Choroid plexus epithelial cell (primary cell): ENCODE results near the gene CLVS2.

Experiments used
- DNase-seq: peaks from one replicate; pipeline ENCODE4 v3.0.0-alpha.2; 2010; ENCODE audit warnings: low read depth
- H3K4me3 ChIP-seq: 2 replicates; pipeline ENCODE4 v1.5.1; 2011; ENCODE audit warnings: low read depth, mild to moderate bottlenecking, control low read depth, low read length, moderate library complexity
- TF ChIP-seq, protein P1 (sequence below): conservative IDR thresholded peaks from 2 replicates; pipeline ENCODE4 v1.5.1; 2011; ENCODE audit warnings: low read depth, mild to moderate bottlenecking, control low read depth, inconsistent platforms, low read length, moderate library complexity

The CLVS2 gene

DNA sequence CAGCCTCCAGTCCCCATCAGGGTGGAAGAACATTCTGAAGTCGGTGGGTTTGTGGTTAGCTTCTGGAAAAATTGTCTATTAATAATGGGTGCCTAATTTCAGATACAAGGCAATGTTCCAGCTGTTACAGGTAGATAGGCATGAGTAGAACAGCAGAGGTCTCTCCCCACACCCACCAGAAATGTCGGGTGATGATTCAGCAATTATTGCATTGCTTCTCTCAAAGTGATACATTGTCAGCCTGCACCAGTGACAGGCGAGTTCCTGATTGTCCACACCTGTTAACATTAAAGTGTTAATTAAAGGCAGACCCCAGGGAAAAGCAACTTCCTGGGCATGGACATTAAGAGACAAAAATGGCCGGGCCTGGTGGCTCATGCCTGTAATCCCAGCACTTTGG is 18.9 kb upstream of the CLVS2 start:
- H3K4me3 ChIP-seq: no peak overlapping the region
- TF ChIP-seq, protein P1, sequence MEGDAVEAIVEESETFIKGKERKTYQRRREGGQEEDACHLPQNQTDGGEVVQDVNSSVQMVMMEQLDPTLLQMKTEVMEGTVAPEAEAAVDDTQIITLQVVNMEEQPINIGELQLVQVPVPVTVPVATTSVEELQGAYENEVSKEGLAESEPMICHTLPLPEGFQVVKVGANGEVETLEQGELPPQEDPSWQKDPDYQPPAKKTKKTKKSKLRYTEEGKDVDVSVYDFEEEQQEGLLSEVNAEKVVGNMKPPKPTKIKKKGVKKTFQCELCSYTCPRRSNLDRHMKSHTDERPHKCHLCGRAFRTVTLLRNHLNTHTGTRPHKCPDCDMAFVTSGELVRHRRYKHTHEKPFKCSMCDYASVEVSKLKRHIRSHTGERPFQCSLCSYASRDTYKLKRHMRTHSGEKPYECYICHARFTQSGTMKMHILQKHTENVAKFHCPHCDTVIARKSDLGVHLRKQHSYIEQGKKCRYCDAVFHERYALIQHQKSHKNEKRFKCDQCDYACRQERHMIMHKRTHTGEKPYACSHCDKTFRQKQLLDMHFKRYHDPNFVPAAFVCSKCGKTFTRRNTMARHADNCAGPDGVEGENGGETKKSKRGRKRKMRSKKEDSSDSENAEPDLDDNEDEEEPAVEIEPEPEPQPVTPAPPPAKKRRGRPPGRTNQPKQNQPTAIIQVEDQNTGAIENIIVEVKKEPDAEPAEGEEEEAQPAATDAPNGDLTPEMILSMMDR: no peak

DNA sequence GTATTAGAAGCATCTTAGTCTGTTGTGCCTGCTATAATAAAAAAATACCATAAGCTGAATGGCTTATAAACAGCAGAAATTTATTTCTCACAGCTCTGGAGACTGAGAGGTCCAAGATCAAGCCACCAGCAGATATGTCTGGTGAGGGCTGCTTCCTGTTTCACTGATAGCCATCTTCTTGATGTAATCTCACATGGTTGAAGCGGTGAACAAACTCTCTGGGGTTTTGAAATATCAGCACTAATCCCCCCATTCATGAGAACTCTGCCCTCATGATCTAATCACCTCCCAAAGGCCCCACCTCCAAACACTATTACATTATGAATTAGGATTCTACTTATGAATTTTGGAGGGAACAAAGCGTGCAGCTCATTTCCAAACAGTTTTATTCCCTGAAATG is 11.6 kb upstream of the CLVS2 start:
- no peak overlapping the region for H3K4me3 ChIP-seq
- TF ChIP-seq, protein P1: no peak

More for the DNA sequence above, 18.9 kb upstream of the CLVS2 start:
- no peak for DNase-seq

DNA sequence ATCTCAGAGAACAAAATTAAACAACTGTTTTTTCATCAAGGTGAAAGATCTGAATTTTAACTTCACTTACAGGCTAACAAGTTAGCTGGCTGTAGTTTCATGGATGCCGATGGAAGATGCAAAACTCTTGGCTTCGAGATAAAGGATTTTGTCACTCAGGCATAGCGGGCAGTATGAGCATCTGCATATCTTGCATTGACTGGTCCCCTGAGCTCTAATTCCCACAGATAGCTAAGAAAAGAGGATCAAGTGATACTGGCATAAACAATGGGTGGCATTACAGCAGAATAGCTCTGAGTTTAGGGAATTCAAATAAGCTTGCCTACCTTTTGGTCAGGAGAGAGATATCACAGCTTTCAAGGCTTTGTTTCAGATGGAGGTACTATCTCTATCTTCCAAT is 1.8 kb upstream of the CLVS2 start:
- DNase-seq: no peak
- H3K4me3 ChIP-seq: no peak overlapping the region
- TF ChIP-seq, protein P1: no peak

More for the DNA sequence above, 11.6 kb upstream of the CLVS2 start:
- DNase-seq: no peak

DNA sequence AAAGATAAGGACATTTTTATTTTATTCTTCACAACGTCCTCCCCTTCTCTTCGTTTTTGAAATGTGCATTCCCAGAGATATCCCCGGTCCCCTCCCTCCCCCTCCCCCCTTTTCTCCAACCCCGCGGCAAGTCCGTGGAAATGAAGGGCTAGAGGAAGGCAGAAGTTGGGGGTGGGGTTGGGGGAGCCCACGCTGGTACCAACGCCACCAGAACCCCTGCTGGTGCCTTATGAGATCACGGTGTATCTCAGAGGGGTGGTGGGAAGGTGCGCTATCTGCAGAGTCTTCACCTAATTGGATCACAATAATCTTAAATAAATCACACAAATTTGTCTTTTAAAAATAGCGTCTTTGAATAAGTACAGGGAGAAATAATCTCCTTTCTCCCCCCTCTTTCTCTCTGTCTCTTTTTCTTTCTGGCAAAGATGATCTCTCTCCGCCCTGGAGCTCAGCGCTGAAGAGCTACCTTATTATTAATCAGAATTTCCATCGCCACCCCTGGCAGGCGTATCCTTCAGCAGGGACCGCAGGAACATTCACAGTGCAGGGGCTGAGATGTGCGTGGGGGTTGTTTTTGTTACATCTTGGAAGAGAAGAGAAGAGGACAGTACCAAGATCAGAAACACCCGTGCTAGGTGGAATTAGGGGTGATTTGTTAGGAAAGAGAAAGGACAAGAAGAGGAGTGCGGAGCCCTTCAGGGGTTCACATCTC is 915 bp downstream of the CLVS2 start:
- TF ChIP-seq, protein P1: no peak
- no peak for DNase-seq
- no peak overlapping the region for H3K4me3 ChIP-seq

DNA sequence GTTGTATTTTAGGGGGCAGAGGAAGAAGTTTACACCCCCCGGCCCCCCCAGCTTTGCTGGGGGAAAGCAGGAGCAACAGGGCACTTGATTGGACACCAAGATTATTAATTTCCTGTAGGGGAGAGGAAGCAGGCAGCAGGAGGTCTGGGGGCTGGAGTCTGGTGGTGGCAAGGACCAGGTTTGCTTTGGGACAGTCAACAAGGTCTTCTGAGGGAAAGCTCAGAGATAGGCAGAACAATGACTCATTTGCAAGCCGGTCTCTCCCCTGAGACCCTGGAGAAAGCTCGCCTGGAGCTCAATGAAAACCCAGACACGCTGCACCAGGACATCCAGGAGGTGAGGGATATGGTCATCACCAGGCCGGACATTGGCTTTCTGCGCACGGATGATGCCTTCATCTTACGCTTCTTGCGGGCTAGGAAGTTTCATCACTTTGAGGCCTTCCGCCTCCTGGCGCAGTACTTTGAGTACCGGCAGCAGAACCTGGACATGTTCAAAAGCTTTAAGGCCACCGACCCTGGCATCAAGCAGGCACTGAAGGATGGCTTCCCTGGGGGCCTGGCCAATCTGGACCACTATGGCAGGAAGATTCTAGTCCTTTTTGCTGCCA is 1.6 kb downstream of the CLVS2 start:
- no peak overlapping the region for H3K4me3 ChIP-seq
- TF ChIP-seq, protein P1: no peak
- DNase-seq: no peak

DNA sequence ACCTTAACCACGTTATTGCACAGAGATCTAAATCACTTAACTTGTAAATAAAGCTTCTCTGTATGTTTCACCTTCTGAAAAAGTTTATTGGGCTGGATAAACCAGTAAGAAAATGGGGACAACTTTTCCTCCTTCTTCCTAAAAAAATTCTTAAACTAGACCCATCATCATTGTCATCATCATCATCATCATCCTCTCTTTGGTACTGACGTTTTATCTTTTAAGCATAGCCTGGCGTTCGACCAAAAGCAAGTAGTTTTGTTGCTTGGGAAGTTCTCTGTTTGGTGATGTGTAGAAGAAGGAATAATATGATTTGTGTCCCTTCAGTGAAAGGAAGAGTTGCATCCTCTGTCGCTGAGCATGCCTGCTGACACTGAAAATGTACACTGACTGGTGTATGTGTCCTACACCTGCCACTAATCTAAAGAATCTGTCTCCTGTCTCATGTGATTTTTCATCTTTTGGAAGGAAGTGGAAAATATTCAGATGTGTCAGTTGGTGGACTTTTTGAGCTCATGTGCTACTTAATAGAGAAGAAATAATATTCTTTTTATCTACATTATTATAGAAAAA is 2.5 kb downstream of the CLVS2 start:
- TF ChIP-seq, protein P1: no peak
- H3K4me3 ChIP-seq: no peak overlapping the region
- no peak for DNase-seq
